Vagina (tissue), 2 donors: ENCODE data around the gene CISH. TPM values are rescaled to one million over a fixed set of nuclear protein-coding genes. Genes with fewer than 3 reads are reported as not detected.
A peak's percentile ranks its signal among the peaks of the same experiment; 100 is the strongest.

Experiments
- DNase-seq, 2 donors: peaks; one replicate each; pipeline ENCODE4 v3.0.0-alpha.2; 2017; ENCODE audit errors: extremely low spot score in 2 of 2
- H3K27ac ChIP-seq: fragments of 200-600 bp; sonication (generic); one replicate; pipeline ENCODE4 v1.5.1; 2019
- H3K27me3 ChIP-seq: fragments of 200-600 bp; sonication (generic); one replicate; pipeline ENCODE4 v1.5.1; 2019
- H3K36me3 ChIP-seq, 2 donors: fragments of 200-600 bp; sonication (generic); one replicate each; pipeline ENCODE4 v1.5.1; 2017 to 2019
- H3K4me1 ChIP-seq: fragments of 200-600 bp; sonication (generic); one replicate; pipeline ENCODE4 v1.5.1; 2019
- H3K4me3 ChIP-seq, 2 donors: fragments of 200-600 bp; sonication (generic); 1 replicate in 1 of 2; 2 replicates in 1 of 2; pipeline ENCODE4 v1.5.1; 2016 to 2019
- H3K9me3 ChIP-seq: fragments of 200-600 bp; sonication (generic); one replicate; pipeline ENCODE4 v1.5.1; 2019
- CTCF ChIP-seq, 3 experiments: fragments of 450-650 bp in 2 of 3; fragments of 200-600 bp in 1 of 3; sonication (generic) in 1 of 3; IDR thresholded peaks; one replicate each; pipeline ENCODE4 v1.5.1; 2017 to 2019; ENCODE audit warnings: antibody characterized with exemption in 3 of 3, mild to moderate bottlenecking in 2 of 3, moderate library complexity in 2 of 3
- POLR2A ChIP-seq, 2 donors: fragments of 450-650 bp; IDR thresholded peaks; one replicate each; pipeline ENCODE4 v1.6.1; 2017; ENCODE audit warnings: antibody characterized with exemption in 2 of 2, mild to moderate bottlenecking in 2 of 2, moderate library complexity in 2 of 2
- POLR2AphosphoS5 ChIP-seq, 2 donors: sonication (generic); formaldehyde crosslinking; IDR thresholded peaks; one replicate each; pipeline ENCODE4 v1.9.0; 2017; ENCODE audit warnings: antibody characterized with exemption in 2 of 2, mild to moderate bottlenecking in 2 of 2, low read depth in 1 of 2; ENCODE audit not compliant: insufficient read depth in 1 of 2
- intact Hi-C: fragments of 100-400 bp; cut with DNase I; formaldehyde crosslinking; loops from one replicate; pipeline ENCODE4 v1.15.1; 2023
- total RNA-seq: library from RNA; depleted of rRNA; stranded (reverse); fragments of >200 nt; gene quantifications from one replicate; pipeline ENCODE4 v1.2.3, GENCODE V29; 2016

CISH gene
- total RNA-seq = 21.9 TPM

- DNase-seq = peak in 1 of 2 donors; percentile 98
- Histone ChIP-seq H3K27me3 (no peaks in the 10 kb centered on the region), H3K4me1 (peaks cover 68% of the 10 kb centered on the region), H3K4me3 (peak within 1 kb of the TSS; percentile 79 to 89), H3K27ac (peak within 1 kb of the TSS; percentile 91), H3K36me3 (peaks cover 0 to 10% of the 10 kb centered on the region in 2 donors), H3K9me3 (no peaks in the 10 kb centered on the region)
- intact Hi-C loops = loop anchor here (1.0 kb wide), 1 partner anchor 40 kb away; no protein-coding TSS in a partner anchor
- TF ChIP-seq CTCF (IDR thresholded peaks at IDR 0.05) = peak in 2 of 3 experiments; percentile 5 to 25
- peak in 1 of 2 donors; percentile 90 for TF ChIP-seq POLR2A (IDR thresholded peaks at IDR 0.05)
- TF ChIP-seq POLR2AphosphoS5 (IDR thresholded peaks at IDR 0.05; ENCODE audit: insufficient read depth in 1 of 2, low read depth in 1 of 2) = peak; percentile 91
These were observed at the start of gene CISH for GRCh38 chr3:50611464-50612233. CISH (minus strand) TSS chr3:50611774; CDS start chr3:50611650, 124 bp downstream.

- intact Hi-C loops = no loop called here
- H3K9me3 ChIP-seq = no peaks in the 10 kb centered on the region
- no peak overlapping the region for H3K4me3 ChIP-seq
- H3K27ac ChIP-seq = no peak overlapping the region
- H3K4me1 ChIP-seq = no peaks in the 10 kb centered on the region
- DNase-seq = peak in 1 of 2 donors; percentile 46
- H3K36me3 ChIP-seq = no peaks in the 10 kb centered on the region
- no peaks in the 10 kb centered on the region for H3K27me3 ChIP-seq
- TF ChIP-seq POLR2A (IDR thresholded peaks at IDR 0.05) (no peak), CTCF (IDR thresholded peaks at IDR 0.05) (no peak), POLR2AphosphoS5 (IDR thresholded peaks at IDR 0.05; ENCODE audit: insufficient read depth in 1 of 2, low read depth in 1 of 2) (no peak)
These were observed 48.8 kb upstream of the CISH start for GRCh38 chr3:50660386-50660785.

- Histone ChIP-seq H3K36me3 (no peaks in the 10 kb centered on the region), H3K4me3 (no peak overlapping the region), H3K9me3 (no peaks in the 10 kb centered on the region), H3K4me1 (no peaks in the 10 kb centered on the region), H3K27ac (no peak overlapping the region), H3K27me3 (no peaks in the 10 kb centered on the region)
- no peak for TF ChIP-seq POLR2AphosphoS5 (IDR thresholded peaks at IDR 0.05; ENCODE audit: insufficient read depth in 1 of 2, low read depth in 1 of 2)
- no peak for TF ChIP-seq POLR2A (IDR thresholded peaks at IDR 0.05)
- no peak for TF ChIP-seq CTCF (IDR thresholded peaks at IDR 0.05)
- intact Hi-C loops = no loop called here
- DNase-seq = no peak
These were observed 47.3 kb upstream of the CISH start for GRCh38 chr3:50658831-50659230.

GRCh38 chr3:50658416-50658815 is 46.8 kb upstream of the CISH start:
- no peak for TF ChIP-seq POLR2A (IDR thresholded peaks at IDR 0.05)
- TF ChIP-seq CTCF (IDR thresholded peaks at IDR 0.05) = no peak
- TF ChIP-seq POLR2AphosphoS5 (IDR thresholded peaks at IDR 0.05; ENCODE audit: insufficient read depth in 1 of 2, low read depth in 1 of 2) = no peak
- Histone ChIP-seq H3K27me3 (no peaks in the 10 kb centered on the region), H3K4me3 (no peak overlapping the region), H3K27ac (no peak overlapping the region), H3K4me1 (no peaks in the 10 kb centered on the region), H3K9me3 (no peaks in the 10 kb centered on the region), H3K36me3 (no peaks in the 10 kb centered on the region)
- DNase-seq = no peak
- intact Hi-C loops = no loop called here

GRCh38 chr3:50657816-50658215 is 46.2 kb upstream of the CISH start:
- DNase-seq = no peak
- intact Hi-C loops = no loop called here
- H3K27ac ChIP-seq = no peak overlapping the region
- no peaks in the 10 kb centered on the region for H3K36me3 ChIP-seq
- no peak overlapping the region for H3K4me3 ChIP-seq
- no peaks in the 10 kb centered on the region for H3K4me1 ChIP-seq
- no peaks in the 10 kb centered on the region for H3K9me3 ChIP-seq
- no peaks in the 10 kb centered on the region for H3K27me3 ChIP-seq
- TF ChIP-seq POLR2A (IDR thresholded peaks at IDR 0.05) = no peak
